Measurements from ENCODE around the gene BAAT. TPM values are rescaled to one million over a fixed set of nuclear protein-coding genes. Genes with fewer than 3 reads are reported as not detected.

Gene BAAT
- total RNA-seq, 3 donors from 2014 or later (not counting 1 experiment from before 2014, with no cell fraction given) = not detected

- H3K36me3 ChIP-seq (ENCODE audit: control insufficient read depth, insufficient read depth, low read length) = peaks cover 8% of the 10 kb centered on the region
- DNase-seq = no peak
- peaks cover 8% of the 10 kb centered on the region for H3K4me1 ChIP-seq (ENCODE audit: control insufficient read depth, insufficient read depth, low read length)
- no peak overlapping the region for H3K27ac ChIP-seq (ENCODE audit: low read length)
- peaks cover 8% of the 10 kb centered on the region for H3K36me3 Mint-ChIP-seq
- peaks cover 62 to 64% of the 10 kb centered on the region in 2 donors for H3K4me1 Mint-ChIP-seq
- intact Hi-C loops (cut with micrococcal nuclease) = no loop called here
- no peak overlapping the region for H3K4me3 Mint-ChIP-seq
- TF ChIP-seq CTCF (IDR thresholded peaks at IDR 0.05) = no peak
- no peaks in the 10 kb centered on the region for H3K27me3 Mint-ChIP-seq (ENCODE audit: low read depth in 2 of 2)
- H3K9me3 Mint-ChIP-seq = no peaks in the 10 kb centered on the region
- no CpG with 5 or more reads among the region's 1 CpG for WGBS (ENCODE audit: insufficient coverage)
- no peaks in the 10 kb centered on the region for H3K27me3 ChIP-seq (ENCODE audit: control insufficient read depth, insufficient read depth, low read length)
- H3K9me3 ChIP-seq (ENCODE audit: control insufficient read depth, insufficient read depth, low read length) = no peaks in the 10 kb centered on the region
- no peak for ATAC-seq
- H3K4me3 ChIP-seq (ENCODE audit: low read length) = no peak overlapping the region
- H3K27ac Mint-ChIP-seq = no peak overlapping the region
Measured at GRCh38 chr9:101394687-101395086, 9.9 kb upstream of the BAAT start.

GRCh38 chr9:101393135-101393534 is 8.3 kb upstream of the BAAT start:
- TF ChIP-seq CTCF (IDR thresholded peaks at IDR 0.05) = no peak
- intact Hi-C loops (cut with micrococcal nuclease) = no loop called here
- no peaks in the 10 kb centered on the region for H3K9me3 Mint-ChIP-seq
- WGBS (ENCODE audit: insufficient coverage) = no CpG with 5 or more reads among the region's 3 CpGs
- H3K9me3 ChIP-seq (ENCODE audit: control insufficient read depth, insufficient read depth, low read length) = no peaks in the 10 kb centered on the region
- H3K4me3 Mint-ChIP-seq = no peak overlapping the region
- ATAC-seq (no peak), DNase-seq (no peak)
- no peaks in the 10 kb centered on the region for H3K4me1 ChIP-seq (ENCODE audit: control insufficient read depth, insufficient read depth, low read length)
- peaks cover 50 to 51% of the 10 kb centered on the region in 2 donors for H3K4me1 Mint-ChIP-seq
- H3K36me3 ChIP-seq (ENCODE audit: control insufficient read depth, insufficient read depth, low read length) = peaks cover 20% of the 10 kb centered on the region
- H3K4me3 ChIP-seq (ENCODE audit: low read length) = no peak overlapping the region
- H3K27ac Mint-ChIP-seq = no peak overlapping the region
- H3K27ac ChIP-seq (ENCODE audit: low read length) = no peak overlapping the region
- H3K27me3 ChIP-seq (ENCODE audit: control insufficient read depth, insufficient read depth, low read length) = no peaks in the 10 kb centered on the region
- no peaks in the 10 kb centered on the region for H3K27me3 Mint-ChIP-seq (ENCODE audit: low read depth in 2 of 2)
- peaks cover 8% of the 10 kb centered on the region for H3K36me3 Mint-ChIP-seq

- Mint-ChIP-seq H3K27me3 (ENCODE audit: low read depth in 2 of 2) (no peaks in the 10 kb centered on the region), H3K36me3 (peaks cover 16% of the 10 kb centered on the region), H3K4me3 (no peak overlapping the region), H3K9me3 (peaks cover 6 to 8% of the 10 kb centered on the region in 2 donors), H3K4me1 (peaks cover 17 to 23% of the 10 kb centered on the region in 2 donors), H3K27ac (peak overlapping the region; percentile 14 to 33)
- Histone ChIP-seq H3K4me1 (ENCODE audit: control insufficient read depth, insufficient read depth, low read length) (no peaks in the 10 kb centered on the region), H3K9me3 (ENCODE audit: control insufficient read depth, insufficient read depth, low read length) (peaks cover 9% of the 10 kb centered on the region), H3K27me3 (ENCODE audit: control insufficient read depth, insufficient read depth, low read length) (no peaks in the 10 kb centered on the region), H3K36me3 (ENCODE audit: control insufficient read depth, insufficient read depth, low read length) (peaks cover 20% of the 10 kb centered on the region), H3K27ac (ENCODE audit: low read length) (no peak overlapping the region), H3K4me3 (ENCODE audit: low read length) (no peak overlapping the region)
- intact Hi-C loops (cut with micrococcal nuclease) = no loop called here
- no peak for TF ChIP-seq CTCF (IDR thresholded peaks at IDR 0.05)
- DNase-seq (no peak), ATAC-seq (no peak)
- WGBS (ENCODE audit: insufficient coverage) = 100% methylated on average over 1 of the region's 2 CpGs
Measured at GRCh38 chr9:101388507-101388993, 3.7 kb upstream of the BAAT start.
